Sigmoid colon (tissue), 4 donors: Measurements from ENCODE around the gene PTPRF.

Experiments used
- POLR2A ChIP-seq, 2 donors: fragments of 450-650 bp; IDR thresholded peaks; one replicate each; pipeline ENCODE4 v1.6.1; 2016; ENCODE audit warnings: antibody characterized with exemption in 2 of 2, mild to moderate bottlenecking in 2 of 2, moderate library complexity in 2 of 2
- POLR2AphosphoS5 ChIP-seq, 4 donors: sonication (generic); formaldehyde crosslinking; IDR thresholded peaks; one replicate each; pipeline ENCODE4 v1.6.1; 2017; ENCODE audit warnings: antibody characterized with exemption in 4 of 4
- TF ChIP-seq, protein P1 (sequence below), 4 experiments: fragments of 450-650 bp in 3 of 4; fragments of 200-600 bp in 1 of 4; IDR thresholded peaks; one replicate each; pipeline ENCODE4 v1.5.1; 2016 to 2019; ENCODE audit warnings: antibody characterized with exemption in 4 of 4, mild to moderate bottlenecking in 3 of 4, moderate library complexity in 2 of 4

DNA sequence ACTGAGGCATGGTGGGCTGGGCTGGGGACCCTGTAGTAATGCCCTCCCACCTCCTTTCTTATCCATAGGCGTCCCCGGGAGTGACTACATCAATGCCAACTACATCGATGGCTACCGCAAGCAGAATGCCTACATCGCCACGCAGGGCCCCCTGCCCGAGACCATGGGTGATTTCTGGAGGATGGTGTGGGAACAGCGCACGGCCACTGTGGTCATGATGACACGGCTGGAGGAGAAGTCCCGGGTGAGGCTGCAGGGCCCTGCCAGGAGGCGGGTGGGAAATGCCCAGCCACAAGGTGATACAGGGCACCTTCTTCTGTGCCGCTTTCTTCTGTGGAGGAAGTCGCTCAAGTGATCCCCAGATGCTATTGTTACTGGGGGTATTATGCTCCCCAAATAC lies 87.0 kb downstream of the PTPRF start:
- TF ChIP-seq, protein P1, sequence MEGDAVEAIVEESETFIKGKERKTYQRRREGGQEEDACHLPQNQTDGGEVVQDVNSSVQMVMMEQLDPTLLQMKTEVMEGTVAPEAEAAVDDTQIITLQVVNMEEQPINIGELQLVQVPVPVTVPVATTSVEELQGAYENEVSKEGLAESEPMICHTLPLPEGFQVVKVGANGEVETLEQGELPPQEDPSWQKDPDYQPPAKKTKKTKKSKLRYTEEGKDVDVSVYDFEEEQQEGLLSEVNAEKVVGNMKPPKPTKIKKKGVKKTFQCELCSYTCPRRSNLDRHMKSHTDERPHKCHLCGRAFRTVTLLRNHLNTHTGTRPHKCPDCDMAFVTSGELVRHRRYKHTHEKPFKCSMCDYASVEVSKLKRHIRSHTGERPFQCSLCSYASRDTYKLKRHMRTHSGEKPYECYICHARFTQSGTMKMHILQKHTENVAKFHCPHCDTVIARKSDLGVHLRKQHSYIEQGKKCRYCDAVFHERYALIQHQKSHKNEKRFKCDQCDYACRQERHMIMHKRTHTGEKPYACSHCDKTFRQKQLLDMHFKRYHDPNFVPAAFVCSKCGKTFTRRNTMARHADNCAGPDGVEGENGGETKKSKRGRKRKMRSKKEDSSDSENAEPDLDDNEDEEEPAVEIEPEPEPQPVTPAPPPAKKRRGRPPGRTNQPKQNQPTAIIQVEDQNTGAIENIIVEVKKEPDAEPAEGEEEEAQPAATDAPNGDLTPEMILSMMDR (IDR thresholded peaks at IDR 0.05), result no peak
- TF ChIP-seq POLR2AphosphoS5 (IDR thresholded peaks at IDR 0.05) (no peak), POLR2A (IDR thresholded peaks at IDR 0.05) (no peak)
